HG02840 (cell line): ENCODE results near the gene OR13C4.
"Not testable (repeated sequence)": the region's sequence is repeated elsewhere in the genome, so short reads cannot be mapped to it uniquely, and the experiment has no call there.

Source experiments
- ATAC-seq: cut with Tn5 transposase; IDR thresholded peaks from one replicate; pipeline ENCODE4 v1.9.1; 2021; ENCODE audit warnings: mild to moderate bottlenecking, moderate library complexity, moderate number of reproducible peaks; ENCODE audit not compliant: unreplicated experiment, low FRiP score

Gene OR13C4

GRCh38 chr9:104527109-104527508 lies at the start of gene OR13C4:
OR13C4 (minus strand) TSS chr9:104527209; CDS start chr9:104527209, 0 bp downstream.
- ATAC-seq, result no peak

GRCh38 chr9:104575456-104575855 lies 48.4 kb upstream of the OR13C4 start:
- ATAC-seq, result no peak

GRCh38 chr9:104572612-104573011 lies 45.6 kb upstream of the OR13C4 start:
- no peak for ATAC-seq

GRCh38 chr9:104568868-104569267 lies 41.9 kb upstream of the OR13C4 start, which contains the start of gene OR13C8:
OR13C8 (plus strand) TSS chr9:104569168; CDS start chr9:104569168, 0 bp downstream.
- no peak for ATAC-seq

GRCh38 chr9:104564358-104564757 lies 37.3 kb upstream of the OR13C4 start:
- no peak for ATAC-seq

DNA sequence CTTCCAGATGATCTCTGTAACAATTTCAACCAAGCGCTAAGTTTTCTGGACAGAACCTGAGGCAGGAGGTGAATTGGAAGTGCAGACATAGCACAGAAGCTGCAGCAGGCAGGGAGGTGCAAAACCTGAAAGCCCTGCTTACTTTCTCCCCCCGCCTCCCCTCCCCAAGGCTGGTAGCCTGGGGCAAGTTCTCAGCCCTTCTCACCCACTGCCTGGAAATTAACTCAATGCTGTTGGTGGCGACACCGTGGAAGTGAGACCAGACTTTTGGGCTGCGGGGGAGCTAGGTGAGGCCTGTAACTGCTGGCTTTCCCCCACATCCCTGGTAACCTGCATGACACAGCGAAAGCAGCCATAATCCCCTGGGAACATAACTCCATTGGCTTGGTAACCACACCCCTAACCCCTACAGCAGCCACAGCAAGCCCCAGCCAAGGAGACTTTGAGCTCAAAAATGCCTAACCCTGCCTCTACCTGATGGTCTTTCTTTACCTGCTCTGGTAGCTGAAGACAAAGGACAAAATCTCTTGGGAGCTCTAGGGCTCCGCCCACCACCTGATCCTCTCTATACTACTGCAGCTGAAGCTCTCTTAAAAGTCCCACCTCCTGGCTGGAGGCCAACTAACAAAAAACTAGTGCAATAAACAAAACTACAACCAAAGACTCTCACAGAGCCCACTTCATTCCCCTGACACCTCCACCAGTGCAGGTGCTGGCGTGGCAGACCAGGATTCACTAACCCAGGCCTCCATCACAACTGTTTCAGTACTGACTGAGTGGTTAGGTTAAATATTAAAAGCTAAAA lies 30.0 kb upstream of the OR13C4 start:
- no peak for ATAC-seq

DNA sequence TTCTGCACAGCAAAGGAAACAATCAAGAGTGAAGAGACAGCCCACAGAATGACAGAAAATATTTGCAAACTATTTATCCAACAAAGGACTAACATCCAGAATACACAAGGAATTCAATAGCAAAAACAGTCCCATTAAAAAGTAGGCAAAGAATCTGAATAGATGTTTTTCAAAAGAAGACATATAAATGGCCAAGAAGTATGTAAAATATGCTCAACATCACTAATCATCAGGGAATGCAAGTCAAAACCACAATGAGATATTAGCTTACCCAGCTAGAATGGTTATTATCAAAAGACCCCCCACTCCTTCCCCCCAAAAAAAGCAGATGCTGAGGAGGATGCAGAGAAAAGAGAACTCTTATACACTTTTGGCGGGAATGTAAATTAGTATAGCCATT lies 28.5 kb upstream of the OR13C4 start:
- ATAC-seq, result no peak

DNA sequence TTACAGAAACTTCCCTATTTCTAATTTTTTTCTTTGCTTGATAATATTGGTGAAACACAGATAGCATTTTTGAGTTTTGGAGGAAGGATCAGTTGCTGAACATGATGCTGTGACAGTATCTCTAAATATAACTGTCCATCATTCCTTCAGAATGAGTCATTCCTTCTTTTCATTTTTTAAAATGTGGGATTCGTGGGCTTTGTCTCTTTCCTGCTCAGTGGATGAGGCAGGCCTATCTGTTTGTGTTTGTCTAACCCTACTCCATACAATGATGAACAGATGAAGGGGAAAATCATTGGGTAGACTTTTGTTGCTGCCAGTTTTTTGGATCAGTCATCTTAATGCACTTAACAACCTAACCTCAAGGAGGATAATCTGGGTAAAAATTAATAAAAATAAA lies 26.3 kb upstream of the OR13C4 start:
- ATAC-seq, result no peak

- no peak for ATAC-seq
Measured at GRCh38 chr9:104544644-104545043, 17.6 kb upstream of the OR13C4 start.

- no peak for ATAC-seq
Measured at GRCh38 chr9:104539275-104539674, 12.3 kb upstream of the OR13C4 start.

- no peak for ATAC-seq
Measured at GRCh38 chr9:104536756-104537155, 9.7 kb upstream of the OR13C4 start, which contains the start of gene OR13C3. OR13C3 (minus strand) TSS chr9:104536856; CDS start chr9:104536723, 133 bp downstream.

DNA sequence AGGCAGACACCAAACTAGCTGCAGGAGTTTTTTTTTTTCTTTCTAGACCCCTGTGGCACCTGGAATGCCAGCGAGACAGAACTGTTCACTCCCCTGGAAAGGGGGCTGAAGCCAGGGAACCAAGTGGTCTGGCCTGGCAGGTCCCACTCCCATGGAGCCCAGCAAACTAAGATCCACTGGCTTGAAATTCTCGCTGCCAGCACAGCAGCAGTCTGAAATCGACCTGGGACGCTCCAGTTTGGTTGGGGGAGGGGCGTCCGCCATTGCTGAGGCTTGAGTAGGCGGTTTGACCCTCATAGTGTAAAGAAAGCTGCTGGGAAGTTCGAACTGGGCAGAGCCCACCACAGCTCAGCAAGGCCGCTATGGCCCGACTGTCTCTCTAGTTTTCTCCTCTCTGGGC lies 6.8 kb downstream of the OR13C4 start:
- not testable (repeated sequence) for ATAC-seq

GRCh38 chr9:104514901-104515300 lies 12.1 kb downstream of the OR13C4 start:
- no peak for ATAC-seq

- no peak for ATAC-seq
Measured at GRCh38 chr9:104506565-104506964, 20.4 kb downstream of the OR13C4 start.

- ATAC-seq, result no peak
Measured at GRCh38 chr9:104503963-104504362, 23.0 kb downstream of the OR13C4 start, which contains the start of gene OR13F1. OR13F1 (plus strand) TSS chr9:104504263; CDS start chr9:104504263, 0 bp downstream.

DNA sequence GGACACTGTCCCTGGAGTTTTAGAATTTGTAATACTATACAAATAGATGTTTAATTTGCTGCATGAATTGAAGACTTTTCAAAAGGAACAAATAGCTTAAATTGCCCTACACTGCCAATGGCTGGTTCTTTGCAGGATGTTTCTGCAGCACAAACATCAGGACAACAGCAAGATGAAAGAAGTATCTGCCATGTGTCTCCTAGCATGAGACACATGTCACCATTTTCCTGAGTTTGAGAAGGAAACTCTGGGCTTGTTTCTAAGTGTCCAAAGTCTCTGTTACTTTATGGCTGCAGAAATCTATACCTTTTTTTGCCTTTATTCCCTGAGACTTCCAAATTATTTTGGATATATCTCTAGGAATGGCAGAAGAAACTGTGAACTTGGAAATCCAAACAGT lies 23.6 kb downstream of the OR13C4 start:
- no peak for ATAC-seq

DNA sequence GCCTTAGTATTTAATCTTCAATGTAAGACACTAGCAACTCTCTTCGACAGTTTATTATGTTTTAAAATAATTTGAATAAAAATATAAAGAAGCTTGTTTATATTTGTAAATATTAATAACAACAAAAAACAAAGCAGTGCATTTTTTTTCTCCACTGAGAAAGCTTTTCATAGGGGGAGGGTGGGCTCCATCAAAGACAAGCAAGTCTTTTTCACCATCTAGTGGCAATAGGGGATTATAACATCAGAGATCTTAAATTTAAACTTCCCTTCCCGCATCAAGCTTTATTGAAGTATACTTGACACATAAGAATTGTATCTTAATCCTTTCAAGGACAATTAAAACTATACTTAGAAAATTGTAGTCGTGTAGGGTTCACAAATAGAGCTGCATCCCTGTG lies 32.2 kb downstream of the OR13C4 start:
- no peak for ATAC-seq

DNA sequence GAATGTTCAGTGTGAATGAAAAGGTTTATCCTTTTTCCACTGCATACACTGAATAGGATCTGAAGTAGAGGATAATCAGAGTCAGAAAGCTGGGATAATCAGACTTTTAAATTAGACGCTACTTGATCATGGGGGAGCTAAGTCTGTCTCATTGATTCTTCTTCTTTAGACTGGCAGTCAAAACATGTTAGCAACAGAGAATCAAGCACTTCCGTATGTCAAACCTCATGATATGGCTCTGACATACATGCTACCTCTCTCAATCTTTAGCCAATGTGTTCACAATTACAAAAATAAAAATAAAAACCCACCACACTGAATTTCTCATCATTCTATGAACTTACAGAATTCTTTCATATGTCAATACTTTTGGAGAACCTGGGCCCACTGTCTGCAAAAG lies 42.0 kb downstream of the OR13C4 start:
- no peak for ATAC-seq

GRCh38 chr9:104482921-104483570 lies 44.0 kb downstream of the OR13C4 start:
- ATAC-seq, result no peak
